GM23338 (cell line): Measurements from ENCODE around the gene FAM13C. TPM values are rescaled to one million over a fixed set of nuclear protein-coding genes. Genes with fewer than 3 reads are reported as not detected.

Experiments
- ATAC-seq: fragments of 200-7000 bp; cut with Tn5 transposase; 3 replicates; pipeline ENCODE4 v1.9.1; 2020
- DNase-seq: peaks from one replicate; pipeline ENCODE4 v3.0.0-alpha.2; 2015; ENCODE audit warnings: low spot score
- H2AFZ ChIP-seq: fragments of 200-600 bp; sonication (generic); 2 replicates; pipeline ENCODE4 v1.8.0; 2016; ENCODE audit warnings: antibody characterized with exemption, mild to moderate bottlenecking, moderate library complexity
- H3F3A ChIP-seq: fragments of 200-600 bp; sonication (generic); replicated peaks from 2 replicates; pipeline ENCODE4 v1.8.0; 2017; ENCODE audit warnings: antibody characterized with exemption, mixed run types, low read depth
- H3K27ac ChIP-seq: fragments of 200-600 bp; sonication (generic); 2 replicates; pipeline ENCODE4 v1.6.1; 2016; ENCODE audit warnings: low read depth
- H3K27me3 ChIP-seq: fragments of 200-600 bp; sonication (generic); 2 replicates; pipeline ENCODE4 v1.8.0; 2016; ENCODE audit warnings: mild to moderate bottlenecking, mixed run types, moderate library complexity; ENCODE audit not compliant: insufficient read depth
- H3K36me3 ChIP-seq: fragments of 200-600 bp; sonication (generic); 2 replicates; pipeline ENCODE4 v1.8.0; 2016; ENCODE audit warnings: mild to moderate bottlenecking; ENCODE audit not compliant: insufficient read depth
- H3K4me1 ChIP-seq: fragments of 200-600 bp; sonication (generic); 2 replicates; pipeline ENCODE4 v1.8.0; 2016; ENCODE audit warnings: mild to moderate bottlenecking, moderate library complexity; ENCODE audit not compliant: insufficient read depth
- H3K4me2 ChIP-seq: fragments of 200-600 bp; sonication (generic); 2 replicates; pipeline ENCODE4 v1.7.1; 2017; ENCODE audit warnings: mixed run types
- H3K4me3 ChIP-seq: fragments of 200-600 bp; sonication (generic); 2 replicates; pipeline ENCODE4 v1.6.1; 2016; ENCODE audit warnings: mixed run types
- H3K79me2 ChIP-seq: fragments of 200-600 bp; sonication (generic); replicated peaks from 2 replicates; pipeline ENCODE4 v1.8.0; 2017; ENCODE audit warnings: mild to moderate bottlenecking; ENCODE audit not compliant: insufficient read depth
- H3K9me2 ChIP-seq: fragments of 200-600 bp; sonication (generic); 2 replicates; pipeline ENCODE4 v1.8.0; 2017; ENCODE audit not compliant: insufficient read depth
- H4K20me1 ChIP-seq: fragments of 200-600 bp; sonication (generic); replicated peaks from 2 replicates; pipeline ENCODE4 v1.8.0; 2017; ENCODE audit warnings: mild to moderate bottlenecking; ENCODE audit not compliant: insufficient read depth
- H3K27ac Mint-ChIP-seq: 2 replicates; pipeline ENCODE4 v1.8.0; 2020; ENCODE audit warnings: inconsistent platforms, mild to moderate bottlenecking, moderate library complexity, mixed read lengths
- H3K27me3 Mint-ChIP-seq: 3 replicates; pipeline ENCODE4 v1.8.0; 2022; ENCODE audit warnings: low read depth, mild to moderate bottlenecking, moderate library complexity, mixed read lengths, inconsistent platforms; ENCODE audit not compliant: insufficient read depth, poor library complexity
- H3K36me3 Mint-ChIP-seq: 3 replicates; pipeline ENCODE4 v1.8.0; 2021; ENCODE audit warnings: low read depth, mild to moderate bottlenecking, inconsistent platforms, moderate library complexity, mixed read lengths
- H3K4me1 Mint-ChIP-seq: 3 replicates; pipeline ENCODE4 v1.8.0; 2020; ENCODE audit warnings: mild to moderate bottlenecking, inconsistent platforms, mixed read lengths
- H3K4me3 Mint-ChIP-seq: 3 replicates; pipeline ENCODE4 v1.8.0; 2021; ENCODE audit warnings: moderate library complexity, mild to moderate bottlenecking, inconsistent platforms, mixed read lengths
- H3K9me3 Mint-ChIP-seq: 3 replicates; pipeline ENCODE4 v1.8.0; 2020; ENCODE audit warnings: moderate library complexity, mild to moderate bottlenecking, inconsistent platforms, mixed read lengths
- CREB1 ChIP-seq: fragments of 250-450 bp; sonication (Bioruptor Pico); IDR thresholded peaks from 2 replicates; pipeline ENCODE4 v1.5.0; 2020; ENCODE audit warnings: low read depth, mild to moderate bottlenecking, moderate library complexity
- CTCF ChIP-seq, 2 experiments: fragments of 200-600 bp in 1 of 2; sonication (generic) in 1 of 2; conservative IDR thresholded peaks; 2 replicates each; pipeline versions ENCODE4 v1.5.1 to v1.6.1; 2016 to 2017; ENCODE audit warnings: antibody characterized with exemption in 2 of 2, low read depth in 2 of 2, mild to moderate bottlenecking in 2 of 2, moderate library complexity in 1 of 2
- ETS1 ChIP-seq: IDR thresholded peaks from 2 replicates; pipeline ENCODE4 v1.6.1; 2016; ENCODE audit warnings: antibody characterized with exemption
- EZH2 ChIP-seq: fragments of 200-600 bp; sonication (generic); IDR thresholded peaks from one replicate; pipeline ENCODE4 v1.8.0; 2017; ENCODE audit warnings: antibody characterized with exemption, mild to moderate bottlenecking, low read depth; ENCODE audit not compliant: unreplicated experiment
- EZH2phosphoT487 ChIP-seq: fragments of 200-600 bp; sonication (generic); IDR thresholded peaks from one replicate; pipeline ENCODE4 v1.8.1; 2018; ENCODE audit warnings: antibody characterized with exemption; ENCODE audit not compliant: unreplicated experiment
- JUNB ChIP-seq: IDR thresholded peaks from one replicate; pipeline ENCODE4 v1.6.1; 2016; ENCODE audit warnings: antibody characterized with exemption; ENCODE audit not compliant: unreplicated experiment
- NANOG ChIP-seq: IDR thresholded peaks from 2 replicates; pipeline ENCODE4 v1.6.1; 2016; ENCODE audit warnings: antibody characterized with exemption, borderline replicate concordance
- POLR2AphosphoS5 ChIP-seq: IDR thresholded peaks from 2 replicates; pipeline ENCODE4 v1.6.1; 2016; ENCODE audit warnings: antibody characterized with exemption, low read depth
- REST ChIP-seq: IDR thresholded peaks from one replicate; pipeline ENCODE4 v1.6.1; 2018; ENCODE audit warnings: antibody characterized with exemption; ENCODE audit not compliant: unreplicated experiment
- STAT1 ChIP-seq: IDR thresholded peaks from one replicate; pipeline ENCODE4 v1.6.1; 2016; ENCODE audit warnings: antibody characterized with exemption; ENCODE audit not compliant: unreplicated experiment
- ZNF114 ChIP-seq: fragments of 250-450 bp; sonication (Bioruptor Pico); IDR thresholded peaks from 2 replicates; pipeline ENCODE4 v1.5.0; 2020; ENCODE audit warnings: mild to moderate bottlenecking, moderate library complexity
- ZNF331 ChIP-seq: fragments of 250-450 bp; sonication (Bioruptor Pico); IDR thresholded peaks from 2 replicates; pipeline ENCODE4 v1.5.0; 2020; ENCODE audit warnings: low read depth, mild to moderate bottlenecking, moderate library complexity
- ZNF462 ChIP-seq: fragments of 250-450 bp; sonication (Bioruptor Pico); IDR thresholded peaks from 2 replicates; pipeline ENCODE4 v1.5.0; 2020; ENCODE audit warnings: mild to moderate bottlenecking, moderate library complexity
- polyA plus RNA-seq: library from polyadenylated mRNA; unstranded; fragments of >200 nt; fragmentation: Nextera tagmentation; extraction: Ambion mirVana; gene quantifications from 2 replicates; pipeline ENCODE4 v1.2.1, GENCODE V29; 2016
- total RNA-seq: library from RNA; depleted of rRNA; stranded (reverse); fragments of >200 nt; shearing (Covaris generic); gene quantifications from 2 replicates; pipeline ENCODE4 v1.2.3, GENCODE V29; 2014

FAM13C gene
- total and polyA plus RNA-seq, 2 experiments from 2014 or later = 0.94 to 2.1 TPM

DNA sequence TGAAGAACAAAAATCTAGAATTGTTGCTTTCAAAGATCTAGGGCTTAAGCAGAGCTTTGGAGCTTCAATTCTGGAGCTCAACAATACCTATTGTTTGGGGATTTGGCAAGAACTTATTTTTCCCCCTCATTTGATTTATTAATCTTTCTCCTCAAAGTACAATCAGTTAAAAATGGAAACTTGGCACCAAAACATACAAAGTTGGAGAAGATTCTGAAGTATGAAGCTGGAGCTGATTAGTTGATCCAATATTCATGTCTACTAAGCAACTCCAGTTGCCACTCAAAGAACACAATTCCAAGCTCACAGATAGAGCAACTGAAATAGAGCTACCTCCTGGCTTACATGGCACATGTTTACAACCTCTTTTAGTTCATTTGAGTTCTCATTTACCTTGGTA, 3.8 kb downstream of the FAM13C start:
- Histone ChIP-seq H3K27ac (no peak overlapping the region), H3K36me3 (no peaks in the 10 kb centered on the region), H4K20me1 (no peaks in the 10 kb centered on the region; the same call in 1 of the 2 replicates), H3K4me2 (no peak overlapping the region), H3K4me3 (no peak overlapping the region), H3K27me3 (peaks cover 23% of the 10 kb centered on the region), H3K79me2 (no peaks in the 10 kb centered on the region), H3K4me1 (peaks cover 9% of the 10 kb centered on the region), H3K9me2 (no peaks in the 10 kb centered on the region), H3F3A (no peaks in the 10 kb centered on the region), H2AFZ (no peak overlapping the region)
- TF ChIP-seq CTCF (conservative IDR thresholded peaks at IDR 0.05; ENCODE audit: low read depth in 2 of 2) = no peak
- TF ChIP-seq ZNF114 (CRISPR knock-in tag) = no peak
- no peak for TF ChIP-seq REST
- TF ChIP-seq ZNF462 = no peak
- no peak for TF ChIP-seq STAT1
- no peak for TF ChIP-seq POLR2AphosphoS5
- no peak for TF ChIP-seq ZNF331 (CRISPR knock-in tag)
- no peak for TF ChIP-seq CREB1
- no peak for TF ChIP-seq EZH2phosphoT487
- no peak for TF ChIP-seq JUNB
- TF ChIP-seq NANOG = no peak
- TF ChIP-seq EZH2 = no peak
- TF ChIP-seq ETS1 = no peak
- no peaks in the 10 kb centered on the region for H3K36me3 Mint-ChIP-seq
- no peak overlapping the region for H3K4me3 Mint-ChIP-seq
- H3K4me1 Mint-ChIP-seq = peaks cover 9% of the 10 kb centered on the region; the same call in 2 of the 3 replicates
- no peak for DNase-seq
- no peaks in the 10 kb centered on the region for H3K9me3 Mint-ChIP-seq
- H3K27ac Mint-ChIP-seq = no peak overlapping the region
- no peak for ATAC-seq
- peaks cover 17% of the 10 kb centered on the region for H3K27me3 Mint-ChIP-seq
